Measurements from ENCODE around the gene NTHL1. TPM values are rescaled to one million over a fixed set of nuclear protein-coding genes. Genes with fewer than 3 reads are reported as not detected.

The NTHL1 gene
- total RNA-seq, 1 experiment from 2014 or later, result 28.2 TPM

DNA sequence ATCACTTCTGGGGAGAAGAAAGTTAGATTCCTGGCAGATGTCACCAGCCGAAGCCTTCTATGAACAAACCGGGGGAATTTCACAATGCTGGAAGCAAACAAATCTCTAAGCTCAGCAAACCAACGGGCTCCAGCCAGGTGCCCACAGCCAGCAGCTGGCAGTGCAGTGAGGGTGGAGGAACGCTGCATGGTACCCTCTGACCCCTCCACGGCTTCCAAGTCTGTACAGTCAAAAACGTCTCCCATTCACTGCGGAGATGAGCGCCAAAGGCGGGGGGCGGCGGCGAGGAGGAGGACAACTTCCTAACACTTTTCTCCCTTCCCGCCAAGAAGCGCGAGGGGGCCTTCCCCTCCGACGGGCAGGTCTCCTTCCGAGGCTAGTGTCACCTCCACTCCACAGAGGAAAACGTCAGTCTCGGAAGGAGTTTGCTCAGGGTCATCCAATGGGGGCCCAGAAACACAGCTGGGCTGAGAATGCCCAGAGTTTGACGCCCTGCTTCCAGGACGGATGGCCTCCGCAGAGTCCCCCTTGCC, 38.9 kb downstream of the NTHL1 start:
- no peak for DNase-seq (ENCODE audit: low spot score)

DNA sequence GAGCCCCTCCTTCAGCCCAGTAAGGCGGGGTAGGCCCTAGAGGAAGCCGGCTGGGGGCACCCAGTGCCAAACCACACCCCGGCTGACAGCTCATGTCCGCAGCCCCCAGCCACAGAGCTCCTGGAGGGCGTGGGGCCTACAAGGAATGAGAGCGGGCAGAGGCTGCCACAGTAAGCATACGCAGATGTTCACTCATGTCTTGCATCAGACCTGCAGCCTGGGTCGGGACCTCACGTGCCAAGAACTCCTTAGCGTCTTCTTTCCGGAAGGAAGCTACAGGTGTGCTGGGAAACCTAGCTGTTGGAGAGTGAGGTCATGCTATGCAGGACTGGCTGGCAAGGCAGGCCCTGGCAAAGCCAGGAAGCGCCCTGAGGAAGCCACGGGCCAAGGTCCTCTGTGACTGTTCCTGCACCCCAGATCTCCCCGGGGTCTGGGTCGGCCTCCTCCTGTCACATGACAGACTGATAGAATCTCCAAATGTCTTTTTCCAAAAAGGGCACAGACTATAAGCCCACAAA, 39.6 kb downstream of the NTHL1 start:
- DNase-seq (ENCODE audit: low spot score), result peak; percentile 71

DNA sequence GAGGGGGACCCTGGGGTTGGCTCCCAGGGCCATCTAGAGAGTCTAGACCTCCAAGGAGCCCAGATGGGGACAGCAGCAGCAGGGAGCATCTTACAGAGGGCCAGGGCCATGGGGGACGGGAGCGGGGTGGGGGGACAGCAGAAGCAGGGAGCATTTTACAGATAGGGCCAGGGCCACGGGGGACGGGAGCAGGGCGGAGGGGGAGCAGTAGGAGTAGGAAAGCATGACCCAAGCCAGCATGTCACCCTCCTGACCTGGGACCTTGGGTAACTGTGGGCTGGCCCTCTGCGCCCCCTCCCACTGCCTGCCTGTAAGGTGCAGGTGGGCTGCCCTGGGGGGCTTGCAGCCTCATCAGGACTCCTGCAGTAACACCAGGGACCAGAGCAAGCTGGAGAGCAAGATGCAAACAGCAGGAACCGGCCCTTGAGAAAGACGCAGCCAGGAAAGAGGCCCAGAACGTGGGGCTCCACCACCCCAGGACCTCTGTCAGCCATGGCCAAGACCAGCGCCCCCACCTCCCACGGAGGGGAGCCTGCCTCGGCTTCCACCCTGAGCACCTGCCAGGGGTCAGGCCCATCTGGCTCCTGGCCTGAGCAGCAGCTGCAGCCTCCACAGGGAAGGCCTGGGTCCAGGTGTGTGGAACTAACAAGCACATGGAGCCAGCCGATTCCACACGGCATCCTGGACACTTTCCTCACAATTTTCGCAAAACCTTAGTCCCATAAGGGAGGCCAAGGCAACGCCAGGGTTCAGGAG, 40.4 kb downstream of the NTHL1 start:
- DNase-seq (ENCODE audit: low spot score), result no peak

DNA sequence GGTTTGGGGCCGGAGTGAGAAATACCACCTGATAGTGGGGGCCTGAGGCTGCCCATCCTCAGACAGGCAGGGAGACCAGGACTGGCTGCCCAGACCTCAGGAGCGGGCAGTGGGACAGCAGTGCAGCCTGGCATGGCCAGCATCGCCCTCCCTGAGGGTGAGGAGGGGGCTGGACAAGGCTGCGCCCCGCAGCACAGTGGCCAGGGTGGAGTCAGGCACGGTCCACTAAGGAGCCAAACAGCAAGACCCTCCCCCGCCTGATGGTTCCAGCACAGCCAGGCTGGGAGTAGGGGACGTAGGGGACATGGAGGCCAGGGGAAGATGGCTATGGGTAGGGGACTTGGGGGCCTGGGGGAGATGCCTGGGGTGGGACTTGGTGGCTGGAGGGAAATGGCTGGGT, 41.3 kb downstream of the NTHL1 start:
- no peak for DNase-seq (ENCODE audit: low spot score)

DNA sequence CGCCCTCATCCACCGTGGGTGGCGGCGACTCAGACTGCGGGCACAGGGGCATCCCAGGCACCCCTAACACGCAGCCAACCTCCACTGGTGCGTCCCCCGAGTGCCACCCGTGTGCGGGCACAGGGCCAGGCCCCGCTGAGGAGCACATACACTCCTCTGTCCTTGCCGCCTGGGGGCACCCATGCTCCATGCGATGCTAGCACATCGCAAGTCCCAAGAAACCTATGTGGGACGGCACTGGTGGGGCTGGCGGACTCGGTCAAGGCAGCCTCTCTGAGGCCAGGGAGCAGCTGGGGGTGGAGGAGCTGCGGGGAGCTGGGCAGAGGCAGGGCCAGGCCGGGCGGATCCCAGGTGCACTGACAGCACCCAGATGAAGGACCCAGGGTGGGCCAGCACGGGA, 42.0 kb downstream of the NTHL1 start:
- DNase-seq (ENCODE audit: low spot score), result no peak

DNA sequence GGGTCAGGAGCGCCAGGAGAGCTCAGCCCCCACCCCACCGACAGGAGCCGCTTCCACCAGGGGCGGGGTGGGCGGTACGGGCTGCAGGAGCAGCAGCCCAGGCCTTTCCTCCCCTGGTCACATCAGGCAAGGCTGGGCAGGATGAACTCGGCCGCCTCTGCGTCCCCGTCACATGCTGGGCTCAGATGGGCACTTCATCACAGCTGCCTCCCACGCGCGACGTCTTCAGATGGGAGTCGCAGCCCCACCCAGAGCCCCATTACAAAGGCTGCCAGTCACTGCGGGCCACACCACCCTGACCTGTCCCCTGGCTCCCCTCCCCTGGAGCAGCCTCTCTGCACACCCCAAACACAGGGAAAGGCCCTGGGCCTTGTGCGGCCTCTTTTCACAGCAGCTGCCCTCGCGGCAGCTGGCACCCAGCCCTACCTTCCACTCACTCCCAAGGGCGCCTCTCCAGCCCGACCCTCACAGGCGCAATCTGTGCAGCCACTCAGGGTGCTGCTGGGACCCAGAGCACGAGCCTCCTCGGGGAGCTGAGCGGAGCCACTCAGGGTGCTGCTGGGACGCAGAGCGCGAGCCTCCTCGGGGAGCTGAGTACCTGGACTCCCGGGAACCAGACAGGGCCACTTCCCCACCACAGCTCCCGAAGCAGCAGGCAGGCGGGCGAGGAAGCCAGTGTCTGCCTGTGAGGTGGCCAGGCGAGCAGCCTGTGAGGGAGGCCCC, 42.7 kb downstream of the NTHL1 start:
- no peak for DNase-seq (ENCODE audit: low spot score)

DNA sequence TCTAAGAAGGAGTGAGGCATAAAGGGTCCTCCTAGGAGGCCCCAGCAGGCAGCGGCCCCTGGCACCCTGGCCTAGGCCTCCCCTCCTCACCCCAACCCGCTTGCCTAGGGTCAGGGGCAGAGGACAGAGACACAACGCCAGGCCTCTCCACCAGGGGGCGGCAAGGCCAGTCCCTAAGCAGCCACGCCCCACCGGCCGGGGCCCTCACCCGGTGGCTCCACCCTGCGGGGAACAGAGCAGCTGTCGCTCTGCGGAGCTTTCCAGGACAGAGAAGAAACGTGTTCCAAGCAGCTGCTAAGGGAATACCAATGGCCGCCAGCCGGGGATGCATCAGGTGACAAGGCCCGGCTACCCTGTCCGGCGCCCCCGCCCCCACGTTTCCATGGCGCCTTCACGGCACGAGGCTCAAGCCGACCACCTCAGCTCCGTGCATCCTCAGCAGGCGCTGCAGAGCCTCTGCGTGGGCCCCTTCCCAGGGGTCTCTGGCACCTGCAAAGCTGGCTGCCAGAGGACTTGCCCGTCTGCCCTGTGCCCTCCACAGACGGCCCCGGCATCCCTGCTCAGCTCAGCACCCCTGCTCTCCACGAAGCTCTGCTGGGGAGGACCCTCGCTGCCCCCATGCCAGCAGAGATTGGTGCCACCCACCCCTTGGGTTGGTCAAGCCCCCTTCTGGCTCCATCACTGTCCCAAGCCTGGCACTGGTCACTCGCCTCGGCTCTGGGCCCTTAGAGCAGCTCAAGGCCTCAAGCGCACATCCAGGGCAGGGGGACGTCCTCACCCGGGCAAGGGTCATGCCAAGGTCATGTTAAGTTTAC, 43.6 kb downstream of the NTHL1 start:
- peak; percentile 91 for DNase-seq (ENCODE audit: low spot score)

DNA sequence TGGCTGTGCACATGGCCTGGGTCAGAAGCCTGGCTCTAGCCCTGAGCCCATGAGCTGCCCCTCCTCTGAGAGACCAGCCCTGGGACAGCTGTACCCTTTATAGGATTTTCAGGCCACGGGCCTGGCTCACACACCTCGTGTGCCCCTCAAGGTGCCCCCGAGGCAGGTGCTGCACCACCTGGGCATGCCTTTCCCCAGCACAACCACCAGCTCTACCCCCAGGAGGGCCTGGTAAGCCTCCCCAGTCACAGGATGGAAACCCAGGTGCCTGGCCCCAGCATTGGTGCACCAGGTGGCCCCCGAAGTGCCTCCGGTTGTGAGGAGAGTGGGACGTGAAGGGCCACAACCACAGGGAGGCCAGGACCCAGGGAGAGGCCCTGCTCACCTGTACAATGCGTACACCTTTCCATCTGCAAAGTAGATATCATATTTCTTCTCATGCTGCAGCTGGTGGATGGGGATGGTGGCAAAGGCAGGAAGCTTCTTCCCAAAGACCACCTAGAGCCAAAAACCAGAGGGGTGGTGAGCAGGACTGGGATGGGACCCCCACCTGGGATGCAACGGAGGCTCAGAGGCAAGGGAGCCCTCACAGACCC, 44.3 kb downstream of the NTHL1 start:
- DNase-seq (ENCODE audit: low spot score), result no peak

DNA sequence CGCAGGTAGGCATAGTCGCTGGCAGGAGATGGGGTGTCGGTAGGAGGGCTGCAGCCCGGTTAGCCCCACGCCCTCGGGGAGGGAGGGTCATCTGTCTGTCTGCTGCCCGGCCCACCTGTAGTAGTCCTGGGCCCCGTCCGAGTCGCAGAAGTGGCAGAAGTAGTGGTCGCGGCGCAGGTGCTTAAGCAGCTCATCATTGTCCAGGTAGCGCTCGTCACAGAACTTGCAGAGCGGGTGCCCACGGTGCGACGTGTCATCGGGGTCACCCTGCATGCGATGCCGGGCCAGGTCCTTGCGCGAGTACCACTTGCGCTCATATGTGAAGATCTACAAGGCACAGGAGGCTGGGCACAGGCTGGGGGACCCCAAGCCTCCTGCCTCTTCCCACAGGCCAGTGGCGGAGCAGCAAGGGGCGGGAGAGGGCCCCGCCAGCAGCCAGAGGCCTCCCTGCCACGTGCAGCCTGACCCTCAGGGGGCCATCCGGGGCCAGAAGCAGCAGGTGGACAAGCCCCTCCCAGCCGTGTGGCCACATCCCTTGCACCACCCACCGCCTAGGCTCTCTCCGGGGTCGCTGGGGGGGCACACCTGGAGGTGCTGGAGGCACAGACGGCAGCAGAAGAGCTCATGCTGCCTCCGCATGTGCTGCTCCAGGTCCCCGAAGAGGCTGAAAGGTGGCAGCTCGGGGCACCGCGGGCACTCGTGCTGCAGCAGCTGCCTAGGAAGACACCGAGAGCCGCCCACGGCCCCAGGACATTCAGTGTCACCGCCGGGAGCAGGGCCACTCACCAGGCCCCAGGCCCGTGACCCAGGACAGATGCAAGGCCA, 45.0 kb downstream of the NTHL1 start:
- no peak for DNase-seq (ENCODE audit: low spot score)

DNA sequence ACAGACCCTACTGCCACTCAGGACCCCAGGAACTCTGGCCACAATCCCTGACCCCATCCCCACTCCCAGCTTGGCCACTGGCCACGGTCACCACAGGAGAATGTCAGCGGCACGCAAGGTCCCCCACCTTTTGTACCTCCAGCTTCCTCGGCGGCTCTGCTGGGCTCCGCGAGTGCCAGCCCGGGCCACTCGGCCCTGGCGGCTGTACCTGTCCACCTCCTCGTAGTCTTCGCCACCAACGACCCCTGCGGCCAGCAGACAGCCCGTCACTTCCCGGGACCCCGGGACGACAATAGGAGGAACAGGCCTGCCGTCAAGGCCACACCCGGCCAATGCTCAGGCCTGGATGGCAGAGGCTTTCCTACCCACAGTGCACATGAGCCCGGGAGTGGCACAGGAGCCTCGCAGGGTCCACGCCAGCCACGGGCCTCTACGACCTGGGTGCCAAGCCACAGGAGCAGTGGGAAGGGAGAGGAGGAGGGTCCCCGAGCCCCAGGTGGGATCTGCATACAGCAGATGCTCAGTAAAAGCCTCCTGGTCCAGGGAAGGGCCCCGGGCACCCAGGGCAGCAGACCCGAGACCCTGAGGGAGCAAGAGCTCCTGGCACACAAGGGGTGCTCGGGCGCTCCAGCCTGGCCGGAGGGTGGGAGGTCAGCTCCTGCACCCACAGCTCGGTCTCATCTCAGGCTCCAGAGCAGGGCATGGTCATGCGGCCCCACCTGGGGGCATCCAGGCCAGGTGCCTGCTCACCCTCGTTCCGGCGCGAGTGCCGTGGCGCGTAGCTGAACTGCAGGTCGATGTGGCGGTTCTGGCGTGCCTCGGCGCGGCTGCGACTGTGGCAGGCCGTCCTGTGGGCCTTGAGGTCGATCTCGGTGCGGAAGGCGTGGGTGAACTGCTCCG, 45.9 kb downstream of the NTHL1 start:
- DNase-seq (ENCODE audit: low spot score), result no peak

DNA sequence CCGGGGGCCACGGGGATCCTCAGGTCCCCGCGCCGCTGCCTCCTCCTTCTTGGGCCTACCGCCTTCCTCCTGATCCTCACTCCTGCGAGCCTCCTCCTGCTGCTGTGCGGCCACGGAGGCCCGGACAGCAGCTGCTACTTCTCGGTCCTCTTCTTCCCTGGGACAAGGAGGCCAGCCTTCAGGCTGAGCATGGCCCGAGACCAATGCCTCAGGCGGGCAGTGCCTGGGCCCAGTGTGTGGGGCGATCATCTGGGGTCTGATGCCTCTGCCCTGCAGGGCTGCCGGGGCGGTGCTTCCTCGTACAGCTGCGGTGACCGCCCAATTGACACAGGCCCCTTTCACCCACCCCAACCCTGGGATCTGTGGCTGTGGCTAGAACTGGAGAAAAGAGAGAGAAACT, 46.6 kb downstream of the NTHL1 start:
- DNase-seq (ENCODE audit: low spot score), result no peak

DNA sequence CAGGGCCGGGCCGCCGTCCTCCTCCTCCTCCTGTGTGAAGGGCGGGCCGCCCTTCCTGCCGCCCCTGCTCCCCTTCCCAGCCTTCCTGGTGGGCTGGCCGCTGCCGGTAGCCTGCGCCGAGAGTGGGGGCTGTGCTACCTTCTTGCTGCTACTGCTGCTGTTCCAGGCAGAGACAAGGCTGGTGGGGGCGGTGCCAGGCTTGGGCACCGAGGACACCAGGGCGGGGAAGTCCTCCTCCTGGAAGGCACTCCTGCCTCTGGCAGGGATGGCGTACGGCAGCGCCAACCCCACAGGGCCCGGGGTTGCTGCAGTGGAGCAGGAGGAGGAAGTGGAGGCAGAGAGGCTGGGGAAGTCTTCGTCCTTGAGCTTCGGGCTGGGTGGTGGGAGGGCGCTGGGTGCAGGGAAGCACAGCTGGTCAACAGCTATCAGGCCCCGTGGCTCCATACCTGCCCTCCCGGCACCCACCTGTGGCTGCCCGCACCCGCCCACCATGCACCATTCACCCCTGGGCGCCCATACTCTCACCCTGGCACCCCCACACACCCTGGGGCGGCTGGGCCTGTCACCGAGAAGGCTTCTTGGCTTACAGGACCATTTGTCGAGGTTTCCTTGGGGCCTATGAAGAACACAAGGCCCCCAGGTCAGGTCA, 47.6 kb downstream of the NTHL1 start:
- no peak for DNase-seq (ENCODE audit: low spot score)

DNA sequence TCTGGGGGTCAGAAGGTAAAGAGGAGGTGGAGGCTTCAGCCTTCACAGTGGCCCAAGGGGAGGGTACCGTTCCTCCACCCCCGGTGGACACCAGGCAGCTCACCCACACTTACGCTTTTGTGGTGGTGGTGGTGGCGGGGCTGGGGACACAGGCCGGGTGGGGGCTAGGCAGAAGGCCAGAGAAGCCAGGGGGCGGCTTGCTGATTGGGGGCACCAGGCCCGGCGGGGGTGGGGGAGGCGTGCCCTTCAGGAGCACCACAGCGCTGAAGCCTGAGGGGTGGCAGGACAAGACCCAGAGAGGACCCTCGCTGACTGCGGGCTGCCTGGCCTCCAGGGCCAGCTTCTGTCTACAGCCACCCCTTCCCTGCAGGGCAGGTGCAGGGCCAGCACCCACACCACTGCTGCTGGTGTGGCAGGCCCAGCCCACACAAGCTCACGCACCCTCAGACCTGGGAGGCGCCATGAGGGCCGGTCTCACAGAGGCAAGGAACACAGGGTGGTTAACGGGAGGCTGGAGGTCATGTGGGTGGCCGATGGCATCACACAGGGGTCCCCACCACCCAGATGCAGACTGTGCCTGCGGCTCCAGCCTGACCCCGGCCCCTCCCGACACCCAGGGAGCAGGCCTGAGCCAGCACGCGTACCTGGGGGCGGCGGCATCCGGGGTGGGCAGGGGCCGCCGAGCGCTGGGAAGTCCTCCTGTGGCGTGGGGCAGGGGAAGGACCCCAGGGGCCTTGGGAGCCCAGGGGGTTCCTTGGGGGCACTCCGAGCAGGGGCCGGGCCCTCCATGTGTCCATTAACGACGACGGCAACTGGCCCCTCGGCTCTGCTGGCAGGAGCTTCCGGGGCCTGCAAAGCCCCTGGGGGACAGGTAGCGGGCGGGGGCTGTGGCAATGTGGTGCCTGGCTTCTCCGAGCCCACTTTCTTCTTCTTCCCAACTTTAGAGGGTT, 48.5 kb downstream of the NTHL1 start:
- no peak for DNase-seq (ENCODE audit: low spot score)

DNA sequence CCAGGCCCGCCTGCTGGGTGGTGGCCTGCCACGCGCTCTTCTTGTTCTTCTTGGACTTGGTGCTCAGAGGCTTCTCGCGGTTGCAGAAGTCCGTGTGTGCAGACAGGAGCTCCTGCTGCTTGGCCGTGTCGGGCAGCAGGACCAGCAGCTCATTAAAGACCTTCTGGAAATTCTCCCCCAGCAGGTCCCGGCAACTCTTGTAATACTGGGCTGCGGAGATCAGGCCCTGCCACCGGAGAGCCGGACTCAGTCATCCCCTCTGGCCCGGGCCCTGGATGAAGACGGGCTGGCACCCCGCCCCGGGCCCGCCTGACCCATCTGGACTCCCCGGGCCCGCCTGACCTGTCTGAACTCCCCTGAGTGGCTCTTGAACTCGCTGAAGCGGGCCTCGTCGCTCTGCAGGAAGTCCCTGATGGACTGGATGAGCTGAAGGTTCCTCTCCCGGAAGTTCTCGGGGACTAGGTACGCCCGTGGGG, 49.2 kb downstream of the NTHL1 start:
- DNase-seq (ENCODE audit: low spot score), result no peak

DNA sequence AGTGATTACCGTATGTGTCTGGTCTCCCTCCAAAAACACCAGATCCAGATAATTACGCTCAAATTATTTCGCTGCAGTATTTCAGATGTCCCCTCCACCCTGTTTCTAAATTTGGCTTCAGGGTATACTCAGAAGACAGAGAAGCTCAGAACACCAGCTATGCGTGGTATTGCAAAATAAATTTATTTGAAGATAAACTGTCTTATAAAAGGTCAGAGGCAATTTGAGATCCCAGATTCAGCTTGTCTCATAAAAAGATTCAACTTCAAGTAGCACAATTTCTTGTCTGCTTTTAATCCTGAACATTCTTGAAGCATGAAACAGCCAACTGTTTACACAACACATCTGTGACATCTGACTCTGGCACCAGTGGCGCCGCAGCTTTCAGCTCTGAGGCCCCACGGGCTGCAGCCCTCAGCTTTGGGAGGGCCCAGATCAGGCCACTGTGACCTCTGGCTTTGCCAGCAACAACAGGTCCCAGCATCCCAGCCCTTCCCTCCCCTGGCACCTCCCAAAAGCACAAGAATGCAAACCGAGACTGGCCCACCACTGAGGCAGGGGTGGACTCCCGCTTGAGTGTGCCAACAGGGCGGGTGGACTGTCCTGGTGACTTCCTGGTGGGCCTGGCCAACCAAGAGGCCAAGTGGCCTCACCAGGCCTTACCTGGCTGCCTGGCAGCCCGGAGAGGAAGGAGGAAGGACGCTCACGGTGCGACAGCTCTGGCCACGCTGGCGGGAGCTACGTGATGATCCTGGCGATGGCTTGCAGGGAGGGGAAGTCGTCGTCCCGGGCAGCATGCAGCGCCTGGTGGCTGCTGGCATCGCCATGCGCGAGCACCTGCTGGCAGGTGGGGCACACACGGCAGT, 49.9 kb downstream of the NTHL1 start:
- DNase-seq (ENCODE audit: low spot score), result peak; percentile 64

DNA sequence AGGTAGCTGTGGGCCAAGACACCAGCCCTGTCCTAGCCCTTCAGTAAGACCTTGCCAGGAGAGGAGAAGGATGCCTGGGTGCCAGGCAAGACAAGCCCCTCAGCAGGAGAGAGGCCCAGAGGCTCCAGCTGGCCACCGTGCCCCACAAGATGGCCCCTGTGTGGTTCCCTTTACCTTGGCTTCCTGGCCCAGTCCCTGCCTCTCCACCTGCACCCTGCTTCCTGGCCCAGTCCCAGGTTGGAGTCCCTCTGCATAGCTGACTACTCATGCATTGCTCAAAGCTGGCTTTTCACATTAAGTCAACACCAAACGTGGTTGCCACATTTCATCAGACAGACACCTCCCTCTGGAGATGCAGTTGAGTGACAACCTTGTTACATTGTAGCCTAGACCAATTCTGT, 53.9 kb downstream of the NTHL1 start:
- DNase-seq (ENCODE audit: low spot score), result no peak
